GM23338 (cell line): Measurements from ENCODE around the gene ST3GAL4. TPM values are rescaled to one million over a fixed set of nuclear protein-coding genes. Genes with fewer than 3 reads are reported as not detected.
A peak's percentile ranks its signal among the peaks of the same experiment; 100 is the strongest.

Experiments
- ATAC-seq: fragments of 200-7000 bp; cut with Tn5 transposase; 3 replicates; pipeline ENCODE4 v1.9.1; 2020
- DNase-seq: peaks from one replicate; pipeline ENCODE4 v3.0.0-alpha.2; 2015; ENCODE audit warnings: low spot score
- H2AFZ ChIP-seq: fragments of 200-600 bp; sonication (generic); 2 replicates; pipeline ENCODE4 v1.8.0; 2016; ENCODE audit warnings: antibody characterized with exemption, mild to moderate bottlenecking, moderate library complexity
- H3F3A ChIP-seq: fragments of 200-600 bp; sonication (generic); replicated peaks from 2 replicates; pipeline ENCODE4 v1.8.0; 2017; ENCODE audit warnings: antibody characterized with exemption, mixed run types, low read depth
- H3K27ac ChIP-seq: fragments of 200-600 bp; sonication (generic); 2 replicates; pipeline ENCODE4 v1.6.1; 2016; ENCODE audit warnings: low read depth
- H3K27me3 ChIP-seq: fragments of 200-600 bp; sonication (generic); 2 replicates; pipeline ENCODE4 v1.8.0; 2016; ENCODE audit warnings: mild to moderate bottlenecking, mixed run types, moderate library complexity; ENCODE audit not compliant: insufficient read depth
- H3K36me3 ChIP-seq: fragments of 200-600 bp; sonication (generic); 2 replicates; pipeline ENCODE4 v1.8.0; 2016; ENCODE audit warnings: mild to moderate bottlenecking; ENCODE audit not compliant: insufficient read depth
- H3K4me1 ChIP-seq: fragments of 200-600 bp; sonication (generic); 2 replicates; pipeline ENCODE4 v1.8.0; 2016; ENCODE audit warnings: mild to moderate bottlenecking, moderate library complexity; ENCODE audit not compliant: insufficient read depth
- H3K4me2 ChIP-seq: fragments of 200-600 bp; sonication (generic); 2 replicates; pipeline ENCODE4 v1.7.1; 2017; ENCODE audit warnings: mixed run types
- H3K4me3 ChIP-seq: fragments of 200-600 bp; sonication (generic); 2 replicates; pipeline ENCODE4 v1.6.1; 2016; ENCODE audit warnings: mixed run types
- H3K79me2 ChIP-seq: fragments of 200-600 bp; sonication (generic); replicated peaks from 2 replicates; pipeline ENCODE4 v1.8.0; 2017; ENCODE audit warnings: mild to moderate bottlenecking; ENCODE audit not compliant: insufficient read depth
- H3K9me2 ChIP-seq: fragments of 200-600 bp; sonication (generic); 2 replicates; pipeline ENCODE4 v1.8.0; 2017; ENCODE audit not compliant: insufficient read depth
- H4K20me1 ChIP-seq: fragments of 200-600 bp; sonication (generic); replicated peaks from 2 replicates; pipeline ENCODE4 v1.8.0; 2017; ENCODE audit warnings: mild to moderate bottlenecking; ENCODE audit not compliant: insufficient read depth
- H3K27ac Mint-ChIP-seq: 2 replicates; pipeline ENCODE4 v1.8.0; 2020; ENCODE audit warnings: inconsistent platforms, mild to moderate bottlenecking, moderate library complexity, mixed read lengths
- H3K27me3 Mint-ChIP-seq: 3 replicates; pipeline ENCODE4 v1.8.0; 2022; ENCODE audit warnings: low read depth, mild to moderate bottlenecking, moderate library complexity, mixed read lengths, inconsistent platforms; ENCODE audit not compliant: insufficient read depth, poor library complexity
- H3K36me3 Mint-ChIP-seq: 3 replicates; pipeline ENCODE4 v1.8.0; 2021; ENCODE audit warnings: low read depth, mild to moderate bottlenecking, inconsistent platforms, moderate library complexity, mixed read lengths
- H3K4me1 Mint-ChIP-seq: 3 replicates; pipeline ENCODE4 v1.8.0; 2020; ENCODE audit warnings: mild to moderate bottlenecking, inconsistent platforms, mixed read lengths
- H3K4me3 Mint-ChIP-seq: 3 replicates; pipeline ENCODE4 v1.8.0; 2021; ENCODE audit warnings: moderate library complexity, mild to moderate bottlenecking, inconsistent platforms, mixed read lengths
- H3K9me3 Mint-ChIP-seq: 3 replicates; pipeline ENCODE4 v1.8.0; 2020; ENCODE audit warnings: moderate library complexity, mild to moderate bottlenecking, inconsistent platforms, mixed read lengths
- EZH2 ChIP-seq: fragments of 200-600 bp; sonication (generic); IDR thresholded peaks from one replicate; pipeline ENCODE4 v1.8.0; 2017; ENCODE audit warnings: antibody characterized with exemption, mild to moderate bottlenecking, low read depth; ENCODE audit not compliant: unreplicated experiment
- EZH2phosphoT487 ChIP-seq: fragments of 200-600 bp; sonication (generic); IDR thresholded peaks from one replicate; pipeline ENCODE4 v1.8.1; 2018; ENCODE audit warnings: antibody characterized with exemption; ENCODE audit not compliant: unreplicated experiment
- JUNB ChIP-seq: IDR thresholded peaks from one replicate; pipeline ENCODE4 v1.6.1; 2016; ENCODE audit warnings: antibody characterized with exemption; ENCODE audit not compliant: unreplicated experiment
- POLR2AphosphoS5 ChIP-seq: IDR thresholded peaks from 2 replicates; pipeline ENCODE4 v1.6.1; 2016; ENCODE audit warnings: antibody characterized with exemption, low read depth
- STAT1 ChIP-seq: IDR thresholded peaks from one replicate; pipeline ENCODE4 v1.6.1; 2016; ENCODE audit warnings: antibody characterized with exemption; ENCODE audit not compliant: unreplicated experiment
- ZNF114 ChIP-seq: fragments of 250-450 bp; sonication (Bioruptor Pico); IDR thresholded peaks from 2 replicates; pipeline ENCODE4 v1.5.0; 2020; ENCODE audit warnings: mild to moderate bottlenecking, moderate library complexity
- ZNF331 ChIP-seq: fragments of 250-450 bp; sonication (Bioruptor Pico); IDR thresholded peaks from 2 replicates; pipeline ENCODE4 v1.5.0; 2020; ENCODE audit warnings: low read depth, mild to moderate bottlenecking, moderate library complexity
- polyA plus RNA-seq: library from polyadenylated mRNA; unstranded; fragments of >200 nt; fragmentation: Nextera tagmentation; extraction: Ambion mirVana; gene quantifications from 2 replicates; pipeline ENCODE4 v1.2.1, GENCODE V29; 2016
- total RNA-seq: library from RNA; depleted of rRNA; stranded (reverse); fragments of >200 nt; shearing (Covaris generic); gene quantifications from 2 replicates; pipeline ENCODE4 v1.2.3, GENCODE V29; 2014
- TF ChIP-seq, protein P1 (sequence below): fragments of 250-450 bp; sonication (Bioruptor Pico); IDR thresholded peaks from 2 replicates; pipeline ENCODE4 v1.5.0; 2020; ENCODE audit warnings: mild to moderate bottlenecking, moderate library complexity
- TF ChIP-seq, protein P2 (sequence below): IDR thresholded peaks from one replicate; pipeline ENCODE4 v1.6.1; 2018; ENCODE audit warnings: antibody characterized with exemption; ENCODE audit not compliant: unreplicated experiment
- TF ChIP-seq, protein P3 (sequence below): IDR thresholded peaks from 2 replicates; pipeline ENCODE4 v1.6.1; 2016; ENCODE audit warnings: antibody characterized with exemption

Gene ST3GAL4
- total and polyA plus RNA-seq, 2 experiments from 2014 or later: 10.1 to 28.0 TPM

DNA sequence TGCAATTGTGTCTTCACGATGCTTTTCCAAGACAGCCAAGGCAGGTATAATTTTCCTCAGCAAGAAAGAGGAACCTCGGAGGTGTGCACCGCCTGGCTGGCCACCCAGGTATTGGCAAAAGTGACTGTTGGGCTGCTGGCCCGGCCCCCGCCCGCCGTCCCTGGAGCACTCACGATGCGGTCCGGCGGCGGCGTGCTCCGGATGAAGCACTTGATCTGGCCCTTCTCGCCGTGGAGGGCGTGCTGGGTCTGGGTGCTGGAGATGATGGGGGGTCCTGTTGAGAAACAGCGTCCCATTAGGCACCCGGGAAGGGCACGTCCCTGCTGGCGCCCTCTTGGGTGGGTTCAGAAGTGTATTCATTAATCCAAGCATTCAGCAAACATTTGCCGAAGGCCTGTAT is 84.8 kb downstream of the ST3GAL4 start:
- peak overlapping the region; percentile 72 for H2AFZ ChIP-seq
- H3K9me2 ChIP-seq: no peaks in the 10 kb centered on the region
- no peaks in the 10 kb centered on the region; the same call in 1 of the 2 replicates for H3F3A ChIP-seq
- Mint-ChIP-seq H3K4me1 (peaks cover 33% of the 10 kb centered on the region), H3K36me3 (no peaks in the 10 kb centered on the region), H3K27ac (no peak overlapping the region), H3K4me3 (no peak overlapping the region; the same call in 2 of the 3 replicates), H3K27me3 (peaks cover 7% of the 10 kb centered on the region), H3K9me3 (no peaks in the 10 kb centered on the region)
- no peaks in the 10 kb centered on the region for H3K36me3 ChIP-seq
- no peak for TF ChIP-seq JUNB
- peak; percentile 6 for ATAC-seq
- no peaks in the 10 kb centered on the region for H3K27me3 ChIP-seq
- no peaks in the 10 kb centered on the region for H4K20me1 ChIP-seq
- no peak overlapping the region; the same call in 1 of the 2 replicates for H3K4me3 ChIP-seq
- no peak for DNase-seq
- peak overlapping the region; percentile 68 for H3K4me2 ChIP-seq
- H3K4me1 ChIP-seq: peaks cover 21% of the 10 kb centered on the region
- H3K79me2 ChIP-seq: no peaks in the 10 kb centered on the region
- no peak overlapping the region for H3K27ac ChIP-seq

- Histone ChIP-seq H4K20me1 (no peaks in the 10 kb centered on the region), H3K4me2 (peak overlapping the region; percentile 68)
- no peak overlapping the region for H3K27ac Mint-ChIP-seq
- TF ChIP-seq POLR2AphosphoS5 (no peak), EZH2phosphoT487 (no peak), EZH2 (no peak), ZNF331 (no peak), ZNF114 (CRISPR knock-in tag) (no peak), STAT1 (no peak)
- TF ChIP-seq, protein P1, sequence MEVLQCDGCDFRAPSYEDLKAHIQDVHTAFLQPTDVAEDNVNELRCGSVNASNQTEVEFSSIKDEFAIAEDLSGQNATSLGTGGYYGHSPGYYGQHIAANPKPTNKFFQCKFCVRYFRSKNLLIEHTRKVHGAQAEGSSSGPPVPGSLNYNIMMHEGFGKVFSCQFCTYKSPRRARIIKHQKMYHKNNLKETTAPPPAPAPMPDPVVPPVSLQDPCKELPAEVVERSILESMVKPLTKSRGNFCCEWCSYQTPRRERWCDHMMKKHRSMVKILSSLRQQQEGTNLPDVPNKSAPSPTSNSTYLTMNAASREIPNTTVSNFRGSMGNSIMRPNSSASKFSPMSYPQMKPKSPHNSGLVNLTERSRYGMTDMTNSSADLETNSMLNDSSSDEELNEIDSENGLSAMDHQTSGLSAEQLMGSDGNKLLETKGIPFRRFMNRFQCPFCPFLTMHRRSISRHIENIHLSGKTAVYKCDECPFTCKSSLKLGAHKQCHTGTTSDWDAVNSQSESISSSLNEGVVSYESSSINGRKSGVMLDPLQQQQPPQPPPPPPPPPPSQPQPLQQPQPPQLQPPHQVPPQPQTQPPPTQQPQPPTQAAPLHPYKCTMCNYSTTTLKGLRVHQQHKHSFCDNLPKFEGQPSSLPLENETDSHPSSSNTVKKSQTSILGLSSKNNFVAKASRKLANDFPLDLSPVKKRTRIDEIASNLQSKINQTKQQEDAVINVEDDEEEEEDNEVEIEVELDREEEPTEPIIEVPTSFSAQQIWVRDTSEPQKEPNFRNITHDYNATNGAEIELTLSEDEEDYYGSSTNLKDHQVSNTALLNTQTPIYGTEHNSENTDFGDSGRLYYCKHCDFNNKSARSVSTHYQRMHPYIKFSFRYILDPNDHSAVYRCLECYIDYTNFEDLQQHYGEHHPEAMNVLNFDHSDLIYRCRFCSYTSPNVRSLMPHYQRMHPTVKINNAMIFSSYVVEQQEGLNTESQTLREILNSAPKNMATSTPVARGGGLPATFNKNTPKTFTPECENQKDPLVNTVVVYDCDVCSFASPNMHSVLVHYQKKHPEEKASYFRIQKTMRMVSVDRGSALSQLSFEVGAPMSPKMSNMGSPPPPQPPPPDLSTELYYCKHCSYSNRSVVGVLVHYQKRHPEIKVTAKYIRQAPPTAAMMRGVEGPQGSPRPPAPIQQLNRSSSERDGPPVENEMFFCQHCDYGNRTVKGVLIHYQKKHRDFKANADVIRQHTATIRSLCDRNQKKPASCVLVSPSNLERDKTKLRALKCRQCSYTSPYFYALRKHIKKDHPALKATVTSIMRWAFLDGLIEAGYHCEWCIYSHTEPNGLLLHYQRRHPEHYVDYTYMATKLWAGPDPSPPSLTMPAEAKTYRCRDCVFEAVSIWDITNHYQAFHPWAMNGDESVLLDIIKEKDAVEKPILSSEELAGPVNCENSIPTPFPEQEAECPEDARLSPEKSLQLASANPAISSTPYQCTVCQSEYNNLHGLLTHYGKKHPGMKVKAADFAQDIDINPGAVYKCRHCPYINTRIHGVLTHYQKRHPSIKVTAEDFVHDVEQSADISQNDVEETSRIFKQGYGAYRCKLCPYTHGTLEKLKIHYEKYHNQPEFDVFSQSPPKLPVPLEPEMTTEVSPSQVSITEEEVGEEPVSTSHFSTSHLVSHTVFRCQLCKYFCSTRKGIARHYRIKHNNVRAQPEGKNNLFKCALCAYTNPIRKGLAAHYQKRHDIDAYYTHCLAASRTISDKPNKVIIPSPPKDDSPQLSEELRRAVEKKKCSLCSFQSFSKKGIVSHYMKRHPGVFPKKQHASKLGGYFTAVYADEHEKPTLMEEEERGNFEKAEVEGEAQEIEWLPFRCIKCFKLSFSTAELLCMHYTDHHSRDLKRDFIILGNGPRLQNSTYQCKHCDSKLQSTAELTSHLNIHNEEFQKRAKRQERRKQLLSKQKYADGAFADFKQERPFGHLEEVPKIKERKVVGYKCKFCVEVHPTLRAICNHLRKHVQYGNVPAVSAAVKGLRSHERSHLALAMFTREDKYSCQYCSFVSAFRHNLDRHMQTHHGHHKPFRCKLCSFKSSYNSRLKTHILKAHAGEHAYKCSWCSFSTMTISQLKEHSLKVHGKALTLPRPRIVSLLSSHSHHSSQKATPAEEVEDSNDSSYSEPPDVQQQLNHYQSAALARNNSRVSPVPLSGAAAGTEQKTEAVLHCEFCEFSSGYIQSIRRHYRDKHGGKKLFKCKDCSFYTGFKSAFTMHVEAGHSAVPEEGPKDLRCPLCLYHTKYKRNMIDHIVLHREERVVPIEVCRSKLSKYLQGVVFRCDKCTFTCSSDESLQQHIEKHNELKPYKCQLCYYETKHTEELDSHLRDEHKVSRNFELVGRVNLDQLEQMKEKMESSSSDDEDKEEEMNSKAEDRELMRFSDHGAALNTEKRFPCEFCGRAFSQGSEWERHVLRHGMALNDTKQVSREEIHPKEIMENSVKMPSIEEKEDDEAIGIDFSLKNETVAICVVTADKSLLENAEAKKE: no peak
- TF ChIP-seq, protein P2, sequence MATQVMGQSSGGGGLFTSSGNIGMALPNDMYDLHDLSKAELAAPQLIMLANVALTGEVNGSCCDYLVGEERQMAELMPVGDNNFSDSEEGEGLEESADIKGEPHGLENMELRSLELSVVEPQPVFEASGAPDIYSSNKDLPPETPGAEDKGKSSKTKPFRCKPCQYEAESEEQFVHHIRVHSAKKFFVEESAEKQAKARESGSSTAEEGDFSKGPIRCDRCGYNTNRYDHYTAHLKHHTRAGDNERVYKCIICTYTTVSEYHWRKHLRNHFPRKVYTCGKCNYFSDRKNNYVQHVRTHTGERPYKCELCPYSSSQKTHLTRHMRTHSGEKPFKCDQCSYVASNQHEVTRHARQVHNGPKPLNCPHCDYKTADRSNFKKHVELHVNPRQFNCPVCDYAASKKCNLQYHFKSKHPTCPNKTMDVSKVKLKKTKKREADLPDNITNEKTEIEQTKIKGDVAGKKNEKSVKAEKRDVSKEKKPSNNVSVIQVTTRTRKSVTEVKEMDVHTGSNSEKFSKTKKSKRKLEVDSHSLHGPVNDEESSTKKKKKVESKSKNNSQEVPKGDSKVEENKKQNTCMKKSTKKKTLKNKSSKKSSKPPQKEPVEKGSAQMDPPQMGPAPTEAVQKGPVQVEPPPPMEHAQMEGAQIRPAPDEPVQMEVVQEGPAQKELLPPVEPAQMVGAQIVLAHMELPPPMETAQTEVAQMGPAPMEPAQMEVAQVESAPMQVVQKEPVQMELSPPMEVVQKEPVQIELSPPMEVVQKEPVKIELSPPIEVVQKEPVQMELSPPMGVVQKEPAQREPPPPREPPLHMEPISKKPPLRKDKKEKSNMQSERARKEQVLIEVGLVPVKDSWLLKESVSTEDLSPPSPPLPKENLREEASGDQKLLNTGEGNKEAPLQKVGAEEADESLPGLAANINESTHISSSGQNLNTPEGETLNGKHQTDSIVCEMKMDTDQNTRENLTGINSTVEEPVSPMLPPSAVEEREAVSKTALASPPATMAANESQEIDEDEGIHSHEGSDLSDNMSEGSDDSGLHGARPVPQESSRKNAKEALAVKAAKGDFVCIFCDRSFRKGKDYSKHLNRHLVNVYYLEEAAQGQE: peak; percentile 9
- TF ChIP-seq, protein P3, sequence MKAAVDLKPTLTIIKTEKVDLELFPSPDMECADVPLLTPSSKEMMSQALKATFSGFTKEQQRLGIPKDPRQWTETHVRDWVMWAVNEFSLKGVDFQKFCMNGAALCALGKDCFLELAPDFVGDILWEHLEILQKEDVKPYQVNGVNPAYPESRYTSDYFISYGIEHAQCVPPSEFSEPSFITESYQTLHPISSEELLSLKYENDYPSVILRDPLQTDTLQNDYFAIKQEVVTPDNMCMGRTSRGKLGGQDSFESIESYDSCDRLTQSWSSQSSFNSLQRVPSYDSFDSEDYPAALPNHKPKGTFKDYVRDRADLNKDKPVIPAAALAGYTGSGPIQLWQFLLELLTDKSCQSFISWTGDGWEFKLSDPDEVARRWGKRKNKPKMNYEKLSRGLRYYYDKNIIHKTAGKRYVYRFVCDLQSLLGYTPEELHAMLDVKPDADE: no peak
Measured at GRCh38 chr11:126440792-126441514, 85.5 kb downstream of the ST3GAL4 start.

More at GRCh38 chr11:126440792-126441514, 85.5 kb downstream of the ST3GAL4 start:
- Histone ChIP-seq H3K4me3 (no peak overlapping the region; the same call in 1 of the 2 replicates), H2AFZ (peak overlapping the region; percentile 90), H3K79me2 (no peaks in the 10 kb centered on the region), H3K4me1 (peaks cover 19% of the 10 kb centered on the region), H3K27ac (no peak overlapping the region), H3F3A (no peaks in the 10 kb centered on the region; the same call in 1 of the 2 replicates), H3K36me3 (no peaks in the 10 kb centered on the region), H3K27me3 (no peaks in the 10 kb centered on the region), H3K9me2 (no peaks in the 10 kb centered on the region)
- Mint-ChIP-seq H3K27me3 (peaks cover 8% of the 10 kb centered on the region), H3K4me3 (peak overlapping the region; percentile 60), H3K36me3 (no peaks in the 10 kb centered on the region), H3K9me3 (no peaks in the 10 kb centered on the region), H3K4me1 (peaks cover 30% of the 10 kb centered on the region)
- peak; percentile 86 for ATAC-seq
- peak; percentile 91 for DNase-seq
